K562 (cell line): ENCODE results near the gene EFS. TPM values are rescaled to one million over a fixed set of nuclear protein-coding genes. Genes with fewer than 3 reads are reported as not detected.

Experiments
- ATF6 ChIP-seq: sonication (generic); formaldehyde crosslinking; IDR thresholded peaks from 2 replicates; pipeline ENCODE4 v1.4.0; 2020; ENCODE audit warnings: mild to moderate bottlenecking, missing genetic modification reagents
- BACH1 ChIP-seq: fragments of 200-800 bp; sonication (Bioruptor generic); IDR thresholded peaks from 2 replicates; pipeline ENCODE4 v1.6.1; 2016; ENCODE audit warnings: missing genetic modification characterization, missing compliant biosample characterization
- ELF1 ChIP-seq: fragments of 200-800 bp; sonication (Bioruptor generic); IDR thresholded peaks from 2 replicates; pipeline ENCODE4 v1.6.1; 2016; ENCODE audit warnings: missing genetic modification characterization, missing compliant biosample characterization
- EZH2 ChIP-seq: IDR thresholded peaks from 2 replicates; pipeline ENCODE4 v1.6.1; 2012; ENCODE audit warnings: low read depth, mild to moderate bottlenecking, inconsistent platforms, low read length, borderline replicate concordance
- FOS ChIP-seq: IDR thresholded peaks from 3 replicates; pipeline ENCODE4 v1.6.1; 2011; ENCODE audit not compliant: insufficient read length; ENCODE audit errors: extremely low read depth
- HINFP ChIP-seq: fragments of 450-650 bp; conservative IDR thresholded peaks from 2 replicates; pipeline ENCODE4 v1.6.1; 2016; ENCODE audit warnings: missing genetic modification characterization, low read depth, mild to moderate bottlenecking, control low read depth, missing compliant biosample characterization
- HOMEZ ChIP-seq: fragments of 250-450 bp; sonication (Bioruptor Pico); IDR thresholded peaks from 2 replicates; pipeline ENCODE4 v1.4.0; 2020; ENCODE audit warnings: mild to moderate bottlenecking, moderate library complexity
- JUND ChIP-seq, 2 experiments: IDR thresholded peaks; 2 replicates in 1 of 2; 3 replicates in 1 of 2; pipeline ENCODE4 v1.6.1; 2011; ENCODE audit warnings: borderline replicate concordance in 2 of 2, low read depth in 2 of 2, low read length in 2 of 2, improper control_type of control experiment in 1 of 2, missing biosample characterization in 1 of 2, missing genetic modification characterization in 1 of 2, missing genetic modification reagents in 1 of 2
- KDM2B ChIP-seq: fragments of 250-450 bp; sonication (Bioruptor Pico); IDR thresholded peaks from 2 replicates; pipeline ENCODE4 v1.8.0; 2021; ENCODE audit warnings: mild to moderate bottlenecking, moderate library complexity
- MAFF ChIP-seq: IDR thresholded peaks from 2 replicates; pipeline ENCODE4 v1.6.1; 2012; ENCODE audit warnings: low read length, improper control_type of control experiment
- NEUROD1 ChIP-seq: fragments of 150-350 bp; IDR thresholded peaks from 2 replicates; pipeline ENCODE4 v1.6.1; 2014; ENCODE audit warnings: borderline replicate concordance, low read length, low read depth; ENCODE audit not compliant: partially characterized antibody
- NFYB ChIP-seq: IDR thresholded peaks from 2 replicates; pipeline ENCODE4 v1.6.1; 2011; ENCODE audit warnings: mild to moderate bottlenecking, moderate library complexity; ENCODE audit not compliant: insufficient read length; ENCODE audit errors: extremely low read depth
- NR2C2 ChIP-seq, 2 experiments: fragments of 200-800 bp in 1 of 2; sonication (Bioruptor generic) in 1 of 2; sonication (generic) in 1 of 2; formaldehyde crosslinking in 1 of 2; IDR thresholded peaks; 2 replicates each; pipeline versions ENCODE4 v1.6.1 to v1.8.0; 2016 to 2022; ENCODE audit warnings: mild to moderate bottlenecking in 1 of 2, missing compliant biosample characterization in 1 of 2, missing genetic modification characterization in 1 of 2, missing genetic modification reagents in 1 of 2
- SMARCA5 ChIP-seq: fragments of 450-650 bp; IDR thresholded peaks from 2 replicates; pipeline ENCODE4 v1.6.1; 2016
- SP1 ChIP-seq: sonication (generic); formaldehyde crosslinking; IDR thresholded peaks from 2 replicates; pipeline ENCODE4 v1.8.1; 2022; ENCODE audit warnings: mild to moderate bottlenecking, missing genetic modification reagents
- ZBTB12 ChIP-seq: fragments of 250-450 bp; sonication (Bioruptor Pico); IDR thresholded peaks from 2 replicates; pipeline ENCODE4 v1.4.0; 2020
- ZNF175 ChIP-seq: fragments of 200-800 bp; sonication (Bioruptor generic); IDR thresholded peaks from 2 replicates; pipeline ENCODE4 v1.6.1; 2016; ENCODE audit warnings: low read depth, mild to moderate bottlenecking, missing genetic modification characterization, missing compliant biosample characterization
- polyA plus RNA-seq, 8 experiments: library from polyadenylated mRNA; depleted of rRNA in 4 of 8; stranded (reverse) in 5 of 8; unstranded in 3 of 8; fragments of >200 nt; fragmentation: Nextera tagmentation in 2 of 8; fragmentation: Illumina TruSeq in 1 of 8; extraction: Ambion mirVana in 2 of 8; extraction: Trizol in 1 of 8; gene quantifications; 2 replicates each; pipeline versions ENCODE4 v1.2.1 to v1.2.3, GENCODE V29; 2011 to 2014; ENCODE audit warnings: inconsistent platforms in 1 of 8, missing spikeins in 1 of 8
- total RNA-seq, 7 experiments: library from RNA; depleted of rRNA in 6 of 7; stranded (reverse); fragments of >200 nt in 6 of 7; fragmentation: Illumina TruSeq in 2 of 7; extraction: Trizol in 2 of 7; gene quantifications; 2 replicates each; pipeline versions ENCODE4 v1.2.1 to v1.2.3, GENCODE V29; 2011 to 2021; ENCODE audit warnings: low replicate concordance in 1 of 7

Gene EFS
- total and polyA plus RNA-seq, 9 of the 15 experiments (the other 6 are each of a cell fraction or from before 2014, with no cell fraction given) = 0.01 to 0.03 TPM; not detected in 7

GRCh38 chr14:23320584-23321571, 44.1 kb downstream of the EFS start, which contains the start of gene PABPN1 (continued):
- TF ChIP-seq ZNF175 (CRISPR knock-in tag) (peak; percentile 78; the same call in 1 of the 2 replicates), ELF1 (peak; percentile 61; the same call in 1 of the 2 replicates), KDM2B (CRISPR knock-in tag) (no peak), SMARCA5 (0 out of 2 replicates have a peak, but pooled peaks have one; percentile 22), NR2C2 (CRISPR knock-in tag; IDR thresholded peaks at IDR 0.05) (peak; percentile 94), NR2C2 (tag; IDR thresholded peaks at IDR 0.05) (peak; percentile 99), MAFF (no peak; the same call in 1 of the 2 replicates), SP1 (CRISPR knock-in tag) (peak; percentile 86; the same call in 1 of the 2 replicates), HOMEZ (CRISPR knock-in tag) (no peak), FOS (peak; percentile 99), NFYB (peak; percentile 91), NEUROD1 (peak; percentile 98), ZBTB12 (CRISPR knock-in tag) (peak; percentile 72; the same call in 1 of the 2 replicates), EZH2 (no peak), ATF6 (CRISPR knock-in tag) (no peak), HINFP (tag) (0 out of 2 replicates have a peak, but pooled peaks have one; percentile 51), JUND (IDR thresholded peaks at IDR 0.05; ENCODE audit: borderline replicate concordance, low read depth, low read length) (no peak; the same call in none of the 2 replicates), JUND (tag; IDR thresholded peaks at IDR 0.05; ENCODE audit: borderline replicate concordance, low read depth, low read length) (peak; percentile 10; the same call in 1 of the 3 replicates), BACH1 (tag) (peak; percentile 61; the same call in 1 of the 2 replicates)
